HG03280 (cell line): ENCODE results near the gene RAD17.
"Not testable (repeated sequence)": the region's sequence is repeated elsewhere in the genome, so short reads cannot be mapped to it uniquely, and the experiment has no call there.

Source experiments
- ATAC-seq: cut with Tn5 transposase; IDR thresholded peaks from one replicate; pipeline ENCODE4 v1.9.1; 2021; ENCODE audit warnings: mild to moderate bottlenecking, moderate library complexity; ENCODE audit not compliant: unreplicated experiment

Gene RAD17, protein sequence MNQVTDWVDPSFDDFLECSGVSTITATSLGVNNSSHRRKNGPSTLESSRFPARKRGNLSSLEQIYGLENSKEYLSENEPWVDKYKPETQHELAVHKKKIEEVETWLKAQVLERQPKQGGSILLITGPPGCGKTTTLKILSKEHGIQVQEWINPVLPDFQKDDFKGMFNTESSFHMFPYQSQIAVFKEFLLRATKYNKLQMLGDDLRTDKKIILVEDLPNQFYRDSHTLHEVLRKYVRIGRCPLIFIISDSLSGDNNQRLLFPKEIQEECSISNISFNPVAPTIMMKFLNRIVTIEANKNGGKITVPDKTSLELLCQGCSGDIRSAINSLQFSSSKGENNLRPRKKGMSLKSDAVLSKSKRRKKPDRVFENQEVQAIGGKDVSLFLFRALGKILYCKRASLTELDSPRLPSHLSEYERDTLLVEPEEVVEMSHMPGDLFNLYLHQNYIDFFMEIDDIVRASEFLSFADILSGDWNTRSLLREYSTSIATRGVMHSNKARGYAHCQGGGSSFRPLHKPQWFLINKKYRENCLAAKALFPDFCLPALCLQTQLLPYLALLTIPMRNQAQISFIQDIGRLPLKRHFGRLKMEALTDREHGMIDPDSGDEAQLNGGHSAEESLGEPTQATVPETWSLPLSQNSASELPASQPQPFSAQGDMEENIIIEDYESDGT

DNA sequence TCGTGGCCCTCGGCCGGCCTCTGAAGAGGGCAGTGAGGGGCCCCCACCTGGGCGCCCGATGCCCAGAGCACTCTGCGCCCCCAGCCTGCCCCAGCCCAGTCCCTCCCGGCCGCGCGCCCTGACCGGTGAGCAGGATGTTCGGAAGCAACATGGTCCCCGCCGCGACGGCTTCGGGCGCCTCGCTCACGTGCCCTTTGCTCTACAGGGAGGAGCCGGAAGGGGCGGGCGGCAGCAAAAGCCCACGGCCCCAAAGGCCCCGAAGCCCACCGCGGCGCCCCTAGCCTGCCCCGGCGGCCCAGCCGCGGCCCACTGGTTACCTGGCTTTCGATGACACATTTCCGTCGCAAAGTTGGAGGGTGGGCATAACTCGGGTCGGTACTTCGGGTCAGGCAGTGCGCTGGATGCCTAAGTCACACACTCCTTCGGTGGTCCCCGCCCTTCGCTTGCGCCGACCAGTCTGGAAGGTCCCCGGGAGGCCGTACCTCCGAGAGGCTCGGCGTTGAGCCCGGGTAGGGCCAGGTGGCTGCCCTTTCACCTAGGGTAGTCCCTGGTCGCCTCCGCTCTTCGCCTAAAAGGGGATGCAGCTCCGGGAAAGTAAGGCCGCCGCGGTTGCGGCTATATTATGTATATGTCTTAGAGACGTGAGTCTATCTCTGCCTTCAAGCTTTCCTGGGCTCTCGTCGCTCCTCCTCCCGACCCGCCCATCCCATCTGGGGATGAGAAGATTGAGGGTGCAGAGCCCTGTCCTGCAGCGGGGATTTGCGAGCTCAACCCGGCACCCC is at the start of gene RAD17, which contains the start of the genes AK6 and TAF9:
TSS of gene RAD17 (plus strand) at position 479 of the 782 bp plus-strand sequence. CDS start 2,391 bp downstream, outside the sequence.
TSS of gene AK6 (minus strand) at position 181 of the 782 bp plus-strand sequence. CDS start at position 151, 30 bp downstream.
TSS of gene TAF9 (minus strand) at position 181 of the 782 bp plus-strand sequence. CDS start 3,783 bp downstream, outside the sequence.
- ATAC-seq: peak; percentile 92

DNA sequence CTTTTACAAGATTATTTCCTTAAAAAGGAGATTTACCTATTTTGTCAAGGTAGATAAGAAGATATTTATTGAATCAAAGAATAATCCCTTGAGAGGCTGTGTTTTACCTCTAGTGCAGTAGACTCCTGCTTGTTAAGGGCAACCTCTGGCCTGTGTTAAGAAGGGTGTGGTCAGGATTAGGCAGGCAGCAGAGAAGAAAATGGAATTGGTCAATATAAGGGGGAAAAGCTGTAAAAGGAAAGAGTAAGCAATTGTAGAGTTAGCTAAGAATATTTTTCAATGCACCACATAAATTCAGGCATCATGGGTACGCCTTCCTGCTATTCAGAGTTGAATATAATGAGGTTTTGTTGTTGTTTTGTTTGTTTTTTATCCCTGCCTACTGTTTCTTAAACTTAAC is 43.3 kb upstream of the RAD17 start:
- ATAC-seq: no peak

DNA sequence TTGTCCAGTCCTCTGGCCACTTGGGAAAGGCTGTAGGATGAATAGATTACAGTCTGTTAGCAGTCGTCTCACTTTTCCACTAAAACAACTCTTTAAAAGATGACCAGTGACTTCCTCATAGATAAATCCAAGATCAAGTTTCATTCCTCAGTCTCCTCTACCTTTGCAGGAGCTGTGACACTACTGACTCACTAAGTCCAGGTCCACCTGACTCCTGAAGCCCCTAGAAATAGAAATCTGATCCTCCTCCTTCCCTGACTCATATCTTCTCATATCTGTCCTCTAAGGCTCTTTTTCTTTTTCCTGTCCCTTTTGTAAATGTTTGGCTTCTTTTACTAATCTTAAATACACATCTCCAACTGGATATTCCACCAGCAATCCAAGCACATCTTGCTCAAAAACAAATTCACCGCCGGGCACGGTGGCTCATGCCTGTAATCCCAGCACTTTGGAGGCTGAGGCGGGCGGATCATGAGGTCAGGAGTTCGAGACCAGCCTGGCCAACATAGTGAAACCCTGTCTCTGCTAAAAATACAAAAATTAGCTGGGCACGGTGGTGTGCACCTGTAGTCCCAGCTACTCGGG is 39.6 kb upstream of the RAD17 start:
- ATAC-seq: no peak

DNA sequence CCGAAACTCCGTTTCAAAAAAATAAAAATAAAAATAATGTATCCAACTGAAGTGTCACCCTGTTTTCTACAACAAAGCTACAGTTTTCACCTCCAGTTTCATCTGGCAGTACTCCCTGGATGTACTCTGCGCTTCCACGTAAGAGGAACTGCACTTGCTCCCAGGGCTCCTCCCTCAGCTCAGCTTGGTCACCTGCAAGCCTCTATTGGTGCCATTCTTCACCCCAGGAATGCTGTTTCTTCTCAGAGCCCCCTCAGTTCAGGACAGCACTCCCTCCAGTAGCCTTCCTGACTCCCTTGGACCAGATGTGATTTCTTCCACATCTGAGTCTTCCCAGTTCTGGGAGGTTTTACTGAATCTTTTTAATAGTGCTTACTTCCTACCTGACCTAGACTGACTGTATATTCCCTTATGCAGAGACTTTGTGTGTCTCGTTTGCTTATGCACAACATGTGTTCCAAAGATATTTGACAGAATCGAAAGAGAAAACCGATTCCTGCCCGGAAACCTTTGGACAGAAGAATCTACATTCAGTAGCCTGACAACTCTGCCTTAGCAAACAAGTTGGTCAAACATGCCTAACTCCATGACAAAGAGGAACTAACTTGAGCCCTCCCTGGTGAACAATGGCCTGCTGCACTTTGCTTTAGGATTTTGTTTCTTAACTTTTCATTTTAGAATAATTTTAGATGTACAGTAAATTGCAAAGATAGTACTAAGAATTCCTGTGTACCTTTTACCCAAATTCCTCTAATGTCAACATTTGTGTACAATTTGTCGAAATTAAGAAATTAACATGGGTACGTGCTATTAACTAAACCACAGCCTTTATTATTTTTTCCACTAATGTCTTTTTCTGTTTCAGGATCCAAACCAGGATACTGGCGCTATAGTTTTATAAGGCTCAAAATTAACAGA is 37.8 kb upstream of the RAD17 start:
- ATAC-seq: no peak

DNA sequence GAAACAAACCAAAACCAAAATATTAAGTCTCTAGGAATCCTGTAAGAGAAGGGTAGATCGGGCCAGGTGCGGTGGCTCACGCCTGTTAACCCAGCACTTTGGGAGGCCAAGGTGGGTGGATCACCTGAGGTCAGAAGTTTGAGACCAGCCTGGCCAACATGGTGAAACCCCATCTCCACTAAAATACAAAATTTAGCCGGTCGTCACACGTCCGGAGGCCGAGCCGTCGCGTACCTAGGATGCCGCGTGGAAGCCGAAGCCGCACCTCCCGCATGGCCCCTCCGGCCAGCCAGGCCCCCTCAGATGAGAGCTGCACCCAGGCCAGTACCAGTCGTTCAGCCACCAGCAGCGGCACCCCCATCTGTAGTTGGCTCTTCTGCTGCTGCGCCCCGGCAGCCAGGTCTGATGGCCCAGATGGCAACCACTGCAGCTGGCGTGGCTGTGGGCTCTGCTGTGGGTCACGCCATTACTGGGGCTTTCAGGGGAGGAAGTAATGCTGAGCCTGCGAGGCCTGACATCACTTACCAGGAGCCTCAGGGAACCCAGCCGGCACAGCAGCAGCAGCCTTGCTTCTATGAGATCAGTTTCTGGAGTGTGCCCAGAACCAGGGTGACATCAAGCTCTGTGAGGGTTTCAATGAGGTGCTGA is 35.8 kb upstream of the RAD17 start:
- not testable (repeated sequence) for ATAC-seq

DNA sequence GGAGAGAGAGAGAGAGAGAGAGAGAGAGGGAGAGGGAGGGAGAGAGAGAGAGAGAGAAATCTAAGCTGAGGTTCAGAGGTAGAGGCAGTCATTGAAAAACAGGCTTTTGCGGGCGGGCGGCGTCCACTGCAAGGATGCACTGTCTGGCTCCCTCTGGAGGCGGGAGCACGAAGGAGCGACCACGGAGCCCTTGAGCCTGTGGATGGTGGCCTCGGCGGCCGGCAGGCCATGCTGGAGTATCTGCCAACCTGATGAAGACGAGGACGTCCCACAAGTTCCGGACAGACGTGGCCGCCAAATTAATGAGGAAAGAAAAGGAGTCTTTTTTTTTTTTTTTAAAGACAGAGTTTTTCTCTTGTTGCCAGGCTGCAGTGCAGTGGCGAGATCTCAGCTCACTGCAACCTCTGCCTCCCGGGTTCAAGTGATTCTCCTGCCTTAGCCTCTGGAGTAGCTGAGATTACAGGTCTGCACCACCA is 34.8 kb upstream of the RAD17 start:
- peak; percentile 60 for ATAC-seq

DNA sequence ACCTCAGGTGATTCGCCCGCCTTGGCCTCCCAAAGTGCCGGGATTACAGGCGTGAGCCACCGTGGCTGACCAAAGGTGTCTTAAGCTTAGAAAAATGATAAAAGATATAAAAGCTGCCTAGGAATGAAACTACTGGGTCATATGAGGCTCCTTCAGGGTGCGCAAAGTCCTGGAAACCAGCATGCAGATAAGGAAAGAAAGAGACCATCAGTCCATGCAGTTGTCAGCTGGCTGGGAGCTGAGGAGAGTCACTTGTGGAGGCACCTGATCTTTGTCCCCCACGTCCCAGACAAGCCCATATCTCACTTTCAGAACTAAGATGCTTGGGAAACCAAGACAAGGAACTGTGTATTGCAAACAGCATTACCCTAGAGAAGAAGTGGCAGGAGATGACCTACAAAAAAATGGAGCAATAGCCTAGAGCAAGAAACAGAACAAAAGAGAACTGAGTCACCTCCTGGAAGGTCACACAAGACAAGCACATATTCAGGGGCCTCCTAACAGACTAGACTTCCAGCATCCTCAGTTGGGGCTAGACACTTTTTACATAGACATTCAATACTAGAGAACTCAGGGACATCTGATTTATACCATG is 34.2 kb upstream of the RAD17 start:
- no peak for ATAC-seq

DNA sequence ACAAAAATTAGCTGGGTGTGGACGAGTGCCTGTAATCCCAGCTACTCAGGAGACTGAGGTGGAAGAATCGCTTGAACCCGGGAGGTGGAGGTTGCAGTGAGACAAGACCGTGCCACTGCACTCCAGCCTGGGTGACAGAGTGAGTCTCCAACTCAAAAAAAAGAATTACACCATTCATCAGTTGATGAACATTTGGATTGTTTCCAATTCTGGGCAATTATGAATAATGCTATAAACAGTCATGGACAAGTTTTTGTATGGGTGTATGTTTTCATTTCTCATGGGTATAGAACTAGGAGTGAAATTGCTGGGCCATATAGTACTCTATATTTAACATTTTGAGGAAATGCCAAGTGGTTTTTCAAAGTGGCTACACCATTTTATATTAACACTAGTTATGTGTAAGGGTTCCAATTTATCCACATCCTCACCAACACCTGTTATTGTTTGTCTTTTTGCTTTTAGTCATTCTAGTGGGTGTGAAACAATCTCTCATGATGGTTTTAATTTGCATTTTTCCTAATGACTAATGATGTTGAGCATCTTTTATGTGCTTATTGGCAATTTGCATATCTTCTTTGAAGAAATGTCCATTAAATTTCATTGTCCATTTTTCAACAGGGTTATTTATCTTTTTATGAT is 28.0 kb upstream of the RAD17 start:
- ATAC-seq: no peak

DNA sequence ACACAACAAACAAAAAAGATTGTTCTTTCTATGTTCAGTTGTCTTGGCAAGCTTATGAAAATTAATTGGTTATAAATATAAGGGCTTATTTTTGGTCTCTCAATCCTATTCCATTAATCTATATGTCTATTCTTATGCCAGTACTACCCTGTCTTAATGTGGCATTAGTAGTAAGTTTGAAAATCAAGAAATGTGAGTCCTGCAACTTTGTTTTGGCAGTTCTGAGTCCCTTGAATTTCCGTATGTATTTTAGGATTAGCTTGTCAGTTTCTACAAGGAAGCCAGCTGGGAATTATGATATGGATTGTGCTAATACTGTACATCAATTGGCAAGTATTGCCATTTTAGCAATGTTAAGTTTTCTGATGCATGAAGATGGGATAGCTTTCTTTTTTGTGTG is 26.5 kb upstream of the RAD17 start:
- no peak for ATAC-seq

DNA sequence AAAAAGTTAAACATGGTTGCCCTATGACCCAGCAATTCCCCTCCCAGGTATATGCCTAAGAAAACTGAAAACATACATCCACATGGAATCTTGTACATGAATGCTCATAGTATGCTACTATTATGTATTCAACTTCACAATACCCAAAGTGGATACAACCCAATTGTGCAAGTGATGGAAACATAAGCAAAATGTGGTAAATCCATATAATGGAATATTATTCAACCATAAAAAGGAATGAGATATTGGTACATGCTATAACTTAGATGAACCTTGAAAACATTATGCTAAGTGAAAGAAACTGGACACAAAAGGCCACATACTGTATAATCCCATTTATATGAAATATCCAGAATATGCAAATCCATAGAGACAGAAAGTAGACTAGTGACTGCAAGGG is 19.0 kb upstream of the RAD17 start:
- ATAC-seq: no peak

DNA sequence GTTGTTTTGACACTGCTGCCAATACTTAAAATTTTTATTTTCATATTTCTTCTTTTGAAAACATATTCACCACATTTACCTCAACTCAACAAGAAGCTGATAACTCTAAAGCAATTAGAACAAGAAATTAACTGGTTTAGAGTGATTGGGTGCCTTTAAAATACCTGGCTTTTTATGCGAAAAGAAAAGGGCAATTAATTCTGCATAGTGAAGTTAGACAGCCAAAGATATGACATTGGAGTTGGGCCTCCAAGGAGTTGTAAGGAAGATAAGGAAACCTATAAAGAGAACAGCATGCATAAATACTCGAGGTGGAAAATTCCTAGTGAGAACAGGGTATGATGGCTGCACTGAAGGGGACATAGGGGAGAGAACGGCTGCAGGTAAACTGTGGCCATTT is 9.9 kb upstream of the RAD17 start:
- ATAC-seq: no peak

DNA sequence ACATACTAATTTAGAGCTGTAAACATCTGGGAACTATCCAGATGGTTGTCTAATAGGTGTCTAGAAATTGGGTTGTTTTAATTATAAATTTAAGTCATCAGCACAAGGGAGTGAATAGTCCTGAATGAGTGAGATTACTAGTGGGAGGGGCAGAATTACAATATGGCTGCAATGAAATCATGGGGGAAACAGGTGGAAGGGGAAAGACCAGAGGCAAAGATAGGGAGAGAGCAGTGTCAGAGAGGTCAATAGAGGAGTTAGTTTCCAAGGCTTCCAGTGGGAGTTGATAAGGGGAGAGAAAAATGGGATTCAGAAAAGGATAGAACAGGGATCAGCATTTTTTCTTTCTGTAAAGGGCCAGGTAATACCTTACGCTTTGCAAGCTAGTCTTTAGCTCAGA is 9.2 kb upstream of the RAD17 start:
- no peak for ATAC-seq

DNA sequence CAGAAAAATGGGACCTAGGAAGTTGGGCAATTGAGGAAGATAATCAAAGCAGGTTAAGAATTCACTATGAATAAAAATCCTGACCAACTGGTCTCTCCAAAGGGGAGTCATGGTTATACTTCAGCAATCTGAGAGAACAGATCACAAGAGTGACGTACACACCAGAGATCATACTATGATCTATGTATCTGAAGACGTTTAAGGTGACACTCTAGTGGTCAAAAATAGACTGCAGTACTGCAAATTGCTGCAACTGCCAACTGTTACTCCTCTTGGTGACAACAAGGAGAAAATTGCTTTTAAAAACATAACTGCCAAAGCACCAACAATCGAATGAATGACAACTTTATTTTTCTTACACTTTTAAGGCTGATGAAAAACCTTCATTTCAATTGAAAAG is 5.2 kb upstream of the RAD17 start:
- no peak for ATAC-seq

DNA sequence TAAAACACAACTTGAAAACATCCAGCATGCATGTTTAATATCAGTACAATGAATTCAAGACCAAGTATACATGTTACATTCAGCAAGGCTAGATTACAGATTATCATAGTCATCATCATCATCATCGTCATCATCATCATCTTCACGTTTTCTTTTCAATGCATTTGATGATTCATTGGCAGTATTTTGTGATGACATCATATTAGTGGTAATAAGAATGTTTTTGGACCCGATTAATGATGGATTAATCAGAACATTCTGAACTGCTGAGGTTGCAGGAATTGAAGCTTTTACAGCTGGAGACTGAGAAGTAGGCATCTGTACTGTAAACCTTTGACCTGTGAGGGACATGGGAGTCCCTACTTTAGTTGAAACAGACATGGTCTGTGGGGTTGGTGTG is 4.8 kb upstream of the RAD17 start:
- ATAC-seq: no peak

DNA sequence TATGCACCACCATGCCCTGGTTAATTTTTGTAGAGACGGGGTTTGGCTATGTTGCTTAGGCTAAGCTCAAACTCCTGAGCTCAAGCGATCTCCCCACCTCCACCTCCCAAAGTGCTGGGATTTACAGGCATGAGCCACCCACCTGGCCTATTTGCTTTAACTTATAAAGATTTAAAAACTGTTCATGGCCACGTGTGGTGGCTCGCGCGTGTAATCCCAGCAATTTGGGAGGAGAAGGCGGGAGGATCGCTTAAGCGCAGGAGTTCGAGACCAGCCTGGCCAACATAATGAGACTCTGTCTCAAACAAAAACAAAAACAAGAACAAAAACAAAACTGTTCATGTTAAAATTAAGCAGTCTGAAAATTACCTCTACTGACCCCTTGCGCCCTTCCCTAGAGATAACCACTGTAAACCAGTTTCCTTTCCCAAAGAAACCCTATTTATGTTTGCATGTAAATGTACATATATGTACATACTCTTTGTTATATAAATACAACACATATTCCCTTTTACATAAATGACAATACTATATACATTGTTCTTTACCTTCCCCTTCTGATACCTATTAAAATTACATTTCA is 1.8 kb upstream of the RAD17 start:
- no peak for ATAC-seq

DNA sequence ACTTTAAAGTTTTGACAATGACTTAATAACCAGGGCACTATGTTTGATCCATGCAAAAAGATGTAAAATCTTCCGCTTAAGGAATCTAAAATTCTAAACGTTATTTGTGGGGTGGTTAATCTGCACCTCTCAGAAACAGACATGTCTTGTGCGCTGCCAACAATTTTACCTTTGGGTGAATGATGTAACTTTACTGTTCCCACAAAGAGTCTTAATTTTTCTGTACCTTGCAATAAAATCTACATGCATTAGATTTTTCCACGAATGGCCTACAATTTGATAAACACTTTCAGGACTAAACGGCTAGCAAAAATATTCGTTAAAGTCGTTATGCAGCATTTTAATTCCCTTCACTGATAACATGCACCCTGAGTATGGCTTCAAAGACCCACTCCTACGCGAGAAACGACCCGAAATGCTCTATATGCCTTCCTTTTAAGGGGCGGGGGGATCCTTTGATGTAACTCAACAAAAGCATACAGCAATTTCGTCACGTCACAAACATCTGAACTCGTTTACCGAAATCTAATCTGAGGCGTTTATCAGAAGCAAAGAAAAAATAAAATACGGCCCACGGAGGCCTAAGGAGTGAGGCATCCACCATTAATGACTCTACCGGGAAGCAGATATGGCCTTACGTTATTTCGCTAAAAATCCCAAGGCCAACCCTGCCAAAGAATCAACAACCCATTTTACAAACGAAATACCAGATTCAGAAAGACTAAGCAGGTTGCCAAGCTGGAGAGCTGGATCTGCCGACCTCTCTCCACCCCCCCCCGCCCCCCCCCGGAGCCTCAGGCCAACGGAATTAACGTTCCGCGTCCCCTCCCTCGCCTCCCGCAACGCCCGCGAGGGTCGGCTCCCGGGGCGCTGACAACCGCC is 919 bp upstream of the RAD17 start:
- peak; percentile 34 for ATAC-seq

DNA sequence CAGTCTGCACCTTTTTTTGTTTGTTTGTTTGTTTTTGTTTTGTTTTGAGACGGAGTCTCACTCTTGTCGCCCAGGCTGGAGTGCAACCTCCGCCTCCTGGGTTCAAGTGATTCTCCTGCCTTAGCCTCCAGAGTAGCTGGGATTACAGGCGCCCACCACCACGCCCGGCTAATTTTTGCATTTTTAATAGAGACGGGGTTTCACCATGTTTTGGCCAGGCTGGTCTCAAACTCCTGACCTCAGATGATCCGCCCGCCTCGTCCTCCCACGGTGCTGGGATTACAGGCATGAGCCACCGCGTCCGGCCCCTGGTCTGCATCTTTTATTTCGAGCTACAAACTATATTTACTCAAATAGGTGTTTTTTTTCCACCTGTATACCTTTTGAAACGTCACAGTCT is 717 bp downstream of the RAD17 start:
- ATAC-seq: not testable (repeated sequence)
